ENCODE measurements around the gene ACSL1.

GRCh38 chr4:184870718-184871117, 45.0 kb upstream of the ACSL1 start:
- TF ChIP-seq, protein P1, sequence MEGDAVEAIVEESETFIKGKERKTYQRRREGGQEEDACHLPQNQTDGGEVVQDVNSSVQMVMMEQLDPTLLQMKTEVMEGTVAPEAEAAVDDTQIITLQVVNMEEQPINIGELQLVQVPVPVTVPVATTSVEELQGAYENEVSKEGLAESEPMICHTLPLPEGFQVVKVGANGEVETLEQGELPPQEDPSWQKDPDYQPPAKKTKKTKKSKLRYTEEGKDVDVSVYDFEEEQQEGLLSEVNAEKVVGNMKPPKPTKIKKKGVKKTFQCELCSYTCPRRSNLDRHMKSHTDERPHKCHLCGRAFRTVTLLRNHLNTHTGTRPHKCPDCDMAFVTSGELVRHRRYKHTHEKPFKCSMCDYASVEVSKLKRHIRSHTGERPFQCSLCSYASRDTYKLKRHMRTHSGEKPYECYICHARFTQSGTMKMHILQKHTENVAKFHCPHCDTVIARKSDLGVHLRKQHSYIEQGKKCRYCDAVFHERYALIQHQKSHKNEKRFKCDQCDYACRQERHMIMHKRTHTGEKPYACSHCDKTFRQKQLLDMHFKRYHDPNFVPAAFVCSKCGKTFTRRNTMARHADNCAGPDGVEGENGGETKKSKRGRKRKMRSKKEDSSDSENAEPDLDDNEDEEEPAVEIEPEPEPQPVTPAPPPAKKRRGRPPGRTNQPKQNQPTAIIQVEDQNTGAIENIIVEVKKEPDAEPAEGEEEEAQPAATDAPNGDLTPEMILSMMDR (conservative IDR thresholded peaks at IDR 0.05) = no peak
- no peak for TF ChIP-seq ZFX (IDR thresholded peaks at IDR 0.05)
